ENCODE data around the gene TNKS2. TPM values are rescaled to one million over a fixed set of nuclear protein-coding genes. Genes with fewer than 3 reads are reported as not detected.

TNKS2 gene
- 58.8 TPM for total RNA-seq

GRCh38 chr10:91797874-91798648 is at the start of gene TNKS2:
Gene TNKS2 (plus strand): TSS chr10:91798426. CDS start chr10:91798691, 265 bp downstream.

GRCh38 chr10:91909117-91909677 is 111.0 kb downstream of the TNKS2 start, which contains the start of gene FGFBP3:
Gene FGFBP3 (minus strand): TSS chr10:91909486. CDS start chr10:91908969, 517 bp downstream.

Small RNA genes lying within 50 kb of the gene (small RNA-seq; reads per million reads assigned to genes)
- not detected for gene AL359198.2 (ENCODE audit: low replicate concordance)
- not detected for gene SRP9P1 (ENCODE audit: low replicate concordance)

Other genes starting within 250 kb of the TNKS2 start
- 141 TPM for gene PPP1R3C, start 165.4 kb upstream of the TNKS2 start, total RNA-seq
- gene FGFBP3, start 111.1 kb downstream of the TNKS2 start, total RNA-seq = 1.3 TPM
- gene BTAF1, start 125.3 kb downstream of the TNKS2 start, total RNA-seq = 49.8 TPM

Data from metanephros (tissue), 2 donors.